Nephron progenitor cell (in vitro differentiated cells): ENCODE data around the gene LRP1.
A peak's percentile ranks its signal among the peaks of the same experiment; 100 is the strongest.

ENCODE experiments used
- DNase-seq: peaks from one replicate; pipeline ENCODE4 v3.0.0; 2021
- H3K27ac Mint-ChIP-seq: 2 replicates; pipeline ENCODE4 v1.8.0; 2021; ENCODE audit warnings: mild to moderate bottlenecking, moderate library complexity, mixed read lengths
- H3K27me3 Mint-ChIP-seq: 2 replicates; pipeline ENCODE4 v1.8.0; 2021; ENCODE audit warnings: mild to moderate bottlenecking, low read depth, mixed read lengths; ENCODE audit not compliant: poor library complexity
- H3K36me3 Mint-ChIP-seq: 2 replicates; pipeline ENCODE4 v1.8.0; 2021; ENCODE audit warnings: low read depth, mixed read lengths
- H3K4me1 Mint-ChIP-seq: 2 replicates; pipeline ENCODE4 v1.8.0; 2021; ENCODE audit warnings: mixed read lengths
- H3K4me3 Mint-ChIP-seq: 2 replicates; pipeline ENCODE4 v1.8.0; 2021; ENCODE audit warnings: mild to moderate bottlenecking, moderate library complexity, mixed read lengths
- H3K9me3 Mint-ChIP-seq: 2 replicates; pipeline ENCODE4 v1.8.0; 2021; ENCODE audit warnings: mild to moderate bottlenecking, moderate library complexity, mixed read lengths
- CTCF ChIP-seq: fragments of 200-600 bp; sonication (generic); IDR thresholded peaks from 2 replicates; pipeline ENCODE4 v1.5.0; 2021; ENCODE audit warnings: antibody characterized with exemption

The LRP1 gene

GRCh38 chr12:57219993-57220754 lies 91.9 kb downstream of the LRP1 start:
- H3K4me3 Mint-ChIP-seq = peak overlapping the region; percentile 85
- H3K27me3 Mint-ChIP-seq = peaks cover 85% of the 10 kb centered on the region
- H3K4me1 Mint-ChIP-seq = peaks cover 85% of the 10 kb centered on the region
- no peak for TF ChIP-seq CTCF
- no peaks in the 10 kb centered on the region for H3K36me3 Mint-ChIP-seq
- DNase-seq = peak; percentile 63
- no peak overlapping the region for H3K27ac Mint-ChIP-seq
- H3K9me3 Mint-ChIP-seq = no peaks in the 10 kb centered on the region

GRCh38 chr12:57220770-57221168 lies 92.5 kb downstream of the LRP1 start:
- no peak for TF ChIP-seq CTCF
- Mint-ChIP-seq H3K36me3 (no peaks in the 10 kb centered on the region), H3K27ac (no peak overlapping the region), H3K9me3 (no peaks in the 10 kb centered on the region), H3K4me1 (peaks cover 85% of the 10 kb centered on the region), H3K27me3 (peaks cover 85% of the 10 kb centered on the region), H3K4me3 (peak overlapping the region; percentile 79)
- no peak for DNase-seq

- no peak overlapping the region for H3K27ac Mint-ChIP-seq
- no peaks in the 10 kb centered on the region for H3K9me3 Mint-ChIP-seq
- peaks cover 87% of the 10 kb centered on the region for H3K27me3 Mint-ChIP-seq
- no peaks in the 10 kb centered on the region for H3K36me3 Mint-ChIP-seq
- peaks cover 88% of the 10 kb centered on the region for H3K4me1 Mint-ChIP-seq
- no peak for DNase-seq
- peak overlapping the region; percentile 79 for H3K4me3 Mint-ChIP-seq
- no peak for TF ChIP-seq CTCF
These were observed 93.1 kb downstream of the LRP1 start for GRCh38 chr12:57221169-57221917.

- Mint-ChIP-seq H3K36me3 (no peaks in the 10 kb centered on the region), H3K4me1 (peaks cover 95% of the 10 kb centered on the region), H3K27ac (peak overlapping the region; percentile 0), H3K4me3 (peak overlapping the region; percentile 69), H3K9me3 (no peaks in the 10 kb centered on the region), H3K27me3 (peaks cover 80% of the 10 kb centered on the region)
- no peak for TF ChIP-seq CTCF
- no peak for DNase-seq
These were observed 94.3 kb downstream of the LRP1 start for GRCh38 chr12:57222286-57223190.

- H3K4me1 Mint-ChIP-seq = peaks cover 92% of the 10 kb centered on the region
- DNase-seq = peak; percentile 70
- no peaks in the 10 kb centered on the region for H3K9me3 Mint-ChIP-seq
- H3K4me3 Mint-ChIP-seq = peak overlapping the region; percentile 54
- peaks cover 73% of the 10 kb centered on the region for H3K27me3 Mint-ChIP-seq
- H3K36me3 Mint-ChIP-seq = no peaks in the 10 kb centered on the region
- TF ChIP-seq CTCF = no peak
- peak overlapping the region; percentile 80 for H3K27ac Mint-ChIP-seq
These were observed 95.2 kb downstream of the LRP1 start for GRCh38 chr12:57223191-57224165.
